GM19240 (cell line): ENCODE data around the gene TUBB2A.
A peak's percentile ranks its signal among the peaks of the same experiment; 100 is the strongest.
"Not testable (repeated sequence)": the region's sequence is repeated elsewhere in the genome, so short reads cannot be mapped to it uniquely, and the experiment has no call there.

Experiments
- DNase-seq: peaks from one replicate; pipeline ENCODE4 v3.0.0; 2011; ENCODE audit warnings: low spot score; ENCODE audit not compliant: insufficient read length

The TUBB2A gene

DNA sequence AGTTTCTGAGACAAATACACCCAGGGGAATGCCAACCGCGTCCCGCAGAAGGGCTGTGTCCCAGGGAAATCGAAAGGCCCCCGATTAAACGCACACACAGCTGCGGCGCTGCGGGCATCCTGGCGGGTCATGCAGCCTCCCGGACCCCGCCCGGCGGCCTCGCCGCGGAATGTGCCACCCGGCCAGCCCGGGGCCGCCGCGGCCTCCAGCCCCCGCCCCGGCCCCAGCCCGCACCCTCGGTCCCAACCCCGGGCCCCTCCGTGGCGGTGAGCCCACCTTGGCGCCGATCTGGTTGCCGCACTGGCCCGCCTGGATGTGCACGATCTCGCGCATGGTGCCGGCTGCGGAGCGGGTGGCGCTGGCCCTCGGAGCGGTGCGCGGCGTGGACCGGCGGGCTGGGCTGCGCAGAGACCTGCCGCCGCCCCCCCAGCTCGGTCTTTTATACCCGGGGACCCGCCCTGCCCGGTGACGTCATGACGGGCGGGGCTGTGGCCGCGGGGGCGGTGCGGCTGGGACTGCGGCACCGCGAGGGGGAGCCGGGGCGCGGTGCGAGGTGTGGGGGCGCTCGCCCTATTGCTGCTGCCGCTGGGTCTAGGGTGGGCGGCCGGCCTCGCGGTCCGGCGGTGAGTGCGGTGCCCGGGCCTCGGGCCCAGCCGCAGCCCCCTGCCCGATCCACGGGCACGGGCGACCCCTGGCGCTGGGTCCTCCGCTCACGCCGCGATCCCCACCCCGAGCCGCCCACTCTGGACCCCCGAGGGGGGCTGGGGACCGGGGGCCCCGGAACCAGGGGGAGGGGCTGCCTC lies at the start of gene TUBB2A:
Gene TUBB2A, minus strand, starts transcription at position 414 of the 803 bp plus-strand sequence. Its CDS starts 81 bp downstream, at position 333.
- peak; percentile 83 for DNase-seq

GRCh38 chr6:3206339-3207015 lies 49.1 kb upstream of the TUBB2A start:
- DNase-seq, result no peak

DNA sequence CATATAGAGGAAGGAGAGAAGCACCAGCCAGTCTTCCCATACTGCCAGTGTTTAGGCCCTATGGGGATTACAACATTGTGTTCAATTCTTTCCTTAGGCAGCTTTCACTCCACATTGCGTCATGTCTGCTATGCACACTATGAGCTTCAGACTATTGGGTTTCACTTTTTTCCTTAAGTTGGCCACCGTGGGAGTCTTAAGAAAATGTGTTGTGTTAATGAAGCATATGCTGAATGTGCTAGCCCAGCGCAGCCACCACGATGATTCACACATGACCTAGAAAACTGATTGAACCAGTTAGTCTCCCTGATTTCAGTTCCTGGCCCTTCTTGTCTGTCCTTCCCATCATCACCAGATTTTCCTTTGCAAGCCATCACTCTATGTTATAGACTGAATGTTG lies 48.6 kb upstream of the TUBB2A start:
- no peak for DNase-seq

DNA sequence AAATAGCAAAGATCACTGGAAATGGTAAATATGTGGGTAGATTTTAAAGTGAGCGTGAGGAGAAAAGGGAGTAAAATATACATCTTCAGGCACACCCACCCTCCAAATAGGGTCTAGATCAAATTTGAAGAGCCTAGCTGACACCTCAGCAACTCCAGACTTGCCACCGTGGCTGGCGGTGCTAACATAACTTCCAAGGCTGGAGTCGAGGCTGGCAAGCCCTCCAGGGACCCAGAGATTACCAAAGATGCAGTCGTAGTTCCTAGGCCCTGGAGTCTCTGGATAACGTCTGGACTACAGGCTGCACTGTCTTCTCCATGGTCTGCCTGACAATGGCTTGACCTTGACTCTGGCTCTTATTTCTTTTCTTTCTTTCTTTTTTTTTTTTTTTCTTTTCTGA lies 47.6 kb upstream of the TUBB2A start:
- no peak for DNase-seq

GRCh38 chr6:3202999-3203696 lies 45.8 kb upstream of the TUBB2A start:
- no peak for DNase-seq

- no peak for DNase-seq
These were observed 44.0 kb upstream of the TUBB2A start for GRCh38 chr6:3201388-3201787.

GRCh38 chr6:3200682-3201081 lies 43.3 kb upstream of the TUBB2A start:
- no peak for DNase-seq

- DNase-seq, result no peak
These were observed 42.0 kb upstream of the TUBB2A start for GRCh38 chr6:3199382-3199781.

DNA sequence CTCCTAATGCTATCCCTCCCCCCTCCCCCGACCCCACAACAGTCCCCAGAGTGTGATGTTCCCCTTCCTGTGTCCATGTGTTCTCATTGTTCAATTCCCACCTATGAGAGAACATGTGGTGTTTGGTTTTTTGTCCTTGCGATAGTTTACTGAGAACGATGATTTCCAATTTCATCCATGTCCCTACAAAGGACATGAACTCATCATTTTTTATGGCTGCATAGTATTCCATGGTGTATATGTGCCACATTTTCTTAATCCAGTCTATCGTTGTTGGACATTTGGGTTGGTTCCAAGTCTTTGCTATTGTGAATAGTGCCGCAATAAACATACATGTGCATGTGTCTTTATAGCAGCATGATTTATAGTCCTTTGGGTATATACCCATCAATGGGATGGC lies 40.4 kb upstream of the TUBB2A start:
- not testable (repeated sequence) for DNase-seq

DNA sequence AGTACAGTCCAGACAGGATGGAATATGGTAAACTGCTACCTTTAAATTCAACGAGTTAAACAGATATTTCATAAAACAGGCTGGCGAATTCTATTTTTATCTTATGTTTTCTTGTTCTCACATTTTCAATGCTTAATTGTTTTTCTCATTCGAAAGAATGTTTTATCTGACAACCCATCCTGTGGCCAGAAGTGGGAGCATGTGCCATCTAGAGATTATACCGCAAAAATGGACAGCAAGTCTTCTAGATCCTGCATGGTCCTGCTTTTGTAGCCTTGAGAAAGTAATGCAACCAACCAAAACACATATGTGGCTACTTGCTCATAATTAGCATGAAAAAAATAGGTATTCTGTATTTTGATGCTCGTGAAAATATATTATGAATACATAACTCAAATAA lies 39.4 kb upstream of the TUBB2A start:
- DNase-seq, result no peak

DNA sequence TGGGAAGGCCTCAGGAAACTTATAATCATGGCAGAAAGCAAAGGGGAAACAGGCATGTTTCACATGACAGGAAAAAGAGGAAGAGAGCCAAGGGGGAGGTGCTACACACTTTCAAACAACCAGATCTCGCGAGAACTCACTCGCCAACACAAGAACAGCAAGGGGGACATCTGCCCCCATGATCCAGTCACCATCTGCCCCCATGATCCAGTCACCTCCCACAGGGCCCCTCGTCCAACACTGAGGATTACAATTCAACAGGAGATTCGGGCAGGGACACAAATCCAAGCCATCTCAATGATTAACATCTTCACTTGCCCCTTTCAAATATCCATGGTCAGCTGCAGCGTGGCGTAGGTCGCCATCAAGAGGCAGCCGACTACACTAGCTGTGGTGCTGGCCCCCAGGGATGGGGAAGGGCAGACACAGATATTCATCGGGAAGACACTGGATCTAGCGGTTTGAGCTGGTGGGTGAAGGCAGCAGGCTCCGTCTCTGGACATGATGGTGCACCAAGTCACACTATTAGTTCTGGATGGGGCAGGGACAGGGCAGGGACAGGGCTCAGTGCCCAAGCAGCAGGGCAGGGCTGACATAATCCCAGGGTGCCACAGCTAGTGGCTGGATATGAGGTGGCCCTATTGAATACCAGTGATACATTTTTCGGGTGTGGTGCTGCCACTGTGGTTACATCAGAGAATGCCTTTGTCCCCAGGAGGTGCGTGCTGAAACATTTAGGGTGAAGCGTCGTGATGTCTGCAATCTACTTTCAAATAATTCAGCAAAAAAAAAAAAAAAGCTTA lies 38.6 kb upstream of the TUBB2A start:
- no peak for DNase-seq

DNA sequence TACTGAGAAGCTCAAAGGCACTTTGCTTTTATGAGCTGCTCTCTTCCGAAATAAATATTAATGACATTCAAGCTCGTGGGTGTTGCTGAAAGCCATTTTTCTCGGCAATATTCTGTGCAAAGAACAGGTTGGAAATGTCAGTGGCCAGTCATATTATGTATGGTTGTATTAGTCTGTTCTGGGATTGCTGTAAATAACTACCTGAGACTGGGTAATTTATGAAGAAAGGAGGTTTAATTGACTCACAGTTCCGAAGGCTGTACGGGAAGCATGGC lies 38.0 kb upstream of the TUBB2A start:
- no peak for DNase-seq

DNA sequence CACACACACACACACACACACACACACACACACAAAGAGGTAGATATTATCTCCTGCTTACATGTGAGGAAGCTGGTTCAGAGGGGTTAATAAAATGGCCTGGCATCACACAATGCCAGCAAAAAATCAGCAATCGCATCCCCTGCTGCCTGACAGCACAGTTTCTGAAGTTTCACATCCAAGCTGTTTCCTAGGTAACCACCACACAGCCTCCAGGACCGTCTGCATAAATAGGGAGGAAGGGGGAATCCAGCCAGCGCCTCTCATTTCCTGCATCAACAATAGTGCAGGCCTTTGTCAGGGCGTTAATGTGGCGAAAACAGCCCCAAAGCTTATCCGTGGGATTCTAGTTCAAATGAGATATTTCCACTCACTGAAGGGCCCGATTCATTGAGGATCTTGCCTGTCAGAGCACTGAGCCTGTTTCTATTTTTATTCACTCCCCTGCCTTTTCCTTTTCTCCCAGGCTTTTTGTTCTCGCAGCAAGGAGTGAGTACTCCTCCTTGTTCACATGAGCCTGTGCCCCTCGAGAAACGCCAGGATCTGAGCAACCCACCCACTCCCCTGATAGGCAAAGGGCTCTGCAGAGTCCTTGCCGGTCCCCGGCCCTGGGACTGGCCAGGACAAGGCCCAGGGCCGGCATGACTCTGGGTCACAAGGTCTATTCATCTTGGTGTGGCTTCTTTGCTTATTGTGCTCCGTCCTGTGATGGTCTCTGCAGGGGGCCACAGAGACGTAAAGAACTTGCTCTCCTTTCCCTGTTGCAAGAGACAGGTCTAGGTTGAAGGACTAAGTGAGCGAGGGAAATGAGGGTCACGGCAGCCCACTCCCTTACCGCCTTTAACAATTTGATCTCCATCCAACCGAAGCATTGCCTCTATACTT lies 37.4 kb upstream of the TUBB2A start:
- DNase-seq, result no peak

- DNase-seq, result no peak
These were observed 35.9 kb upstream of the TUBB2A start for GRCh38 chr6:3193102-3193849.

- no peak for DNase-seq
These were observed 33.4 kb upstream of the TUBB2A start for GRCh38 chr6:3190779-3191178.

DNA sequence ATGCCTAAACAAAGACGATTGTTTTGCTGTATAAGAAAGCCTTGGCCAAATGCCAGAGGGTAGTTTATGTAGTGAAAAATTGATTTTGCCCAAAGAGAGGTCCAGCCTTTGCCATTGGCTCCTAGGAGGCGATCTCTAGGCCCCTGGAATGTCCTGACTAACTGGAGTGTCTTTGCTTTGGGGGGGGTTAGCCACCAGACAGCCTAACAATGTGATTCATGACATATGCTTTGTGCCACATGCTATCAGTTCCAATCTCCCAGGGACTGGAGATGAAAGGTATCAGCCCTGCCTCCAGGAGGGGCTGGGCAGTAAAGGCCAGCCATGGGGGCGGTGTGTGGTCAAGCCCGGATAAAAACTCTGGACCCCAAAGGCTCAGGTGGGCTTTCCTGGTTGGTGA lies 32.7 kb upstream of the TUBB2A start:
- DNase-seq, result no peak

- DNase-seq, result not testable (repeated sequence)
These were observed 31.8 kb upstream of the TUBB2A start for GRCh38 chr6:3189192-3189591.

GRCh38 chr6:3188262-3188661 lies 30.9 kb upstream of the TUBB2A start:
- no peak for DNase-seq

GRCh38 chr6:3186974-3187382 lies 29.6 kb upstream of the TUBB2A start:
- DNase-seq, result no peak

DNA sequence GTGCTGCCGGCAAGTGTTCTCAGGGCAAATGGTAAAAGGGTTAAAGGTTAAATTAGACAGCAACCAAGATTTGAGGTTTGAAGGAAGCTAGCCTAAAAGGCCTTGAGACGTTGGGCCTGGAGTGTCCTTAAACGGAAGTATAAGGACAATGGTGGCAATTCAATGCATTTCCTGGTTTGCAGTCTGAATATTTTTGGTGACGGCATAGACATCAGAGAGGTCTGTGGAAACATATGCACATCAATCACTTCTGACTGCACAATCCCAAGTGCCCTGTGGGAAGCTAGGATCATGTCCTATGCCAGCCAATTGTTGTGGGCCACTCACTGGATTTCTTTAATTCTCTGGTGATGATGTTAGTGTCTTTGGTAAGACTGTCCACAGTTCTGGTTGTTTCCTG lies 25.7 kb upstream of the TUBB2A start:
- DNase-seq, result no peak
